Fibroblast of lung (primary cell): ENCODE data around the gene MATN1. TPM values are rescaled to one million over a fixed set of nuclear protein-coding genes. Genes with fewer than 3 reads are reported as not detected.

Experiments used
- DNase-seq, 2 donors: peaks; one replicate each; pipeline versions ENCODE4 v3.0.0 to v3.0.0-alpha.2; 2010; ENCODE audit warnings: low read depth in 2 of 2
- H2AFZ ChIP-seq: 2 replicates; pipeline ENCODE4 v1.5.1; 2012; ENCODE audit warnings: low read length, control low read depth, inconsistent platforms
- H3K27ac ChIP-seq: 2 replicates; pipeline ENCODE4 v1.5.1; 2011; ENCODE audit warnings: low read length, control low read depth; ENCODE audit not compliant: insufficient read depth
- H3K27me3 ChIP-seq: 2 replicates; pipeline ENCODE4 v1.5.1; 2011; ENCODE audit warnings: mild to moderate bottlenecking, low read length; ENCODE audit not compliant: control insufficient read depth, insufficient read depth
- H3K36me3 ChIP-seq: 2 replicates; pipeline ENCODE4 v1.5.1; 2011; ENCODE audit warnings: low read length; ENCODE audit not compliant: control insufficient read depth, insufficient read depth
- H3K4me1 ChIP-seq: 2 replicates; pipeline ENCODE4 v1.5.1; 2011; ENCODE audit warnings: low read length; ENCODE audit not compliant: control insufficient read depth, insufficient read depth; ENCODE audit errors: extremely low read depth
- H3K4me2 ChIP-seq: 2 replicates; pipeline ENCODE4 v1.5.1; 2011; ENCODE audit warnings: low read length, control low read depth; ENCODE audit not compliant: insufficient read depth; ENCODE audit errors: extremely low read depth
- H3K4me3 ChIP-seq, 4 experiments: fragments of 200-600 bp in 1 of 4; sonication (generic) in 1 of 4; replicated peaks in 1 of 4; 2 replicates each; pipeline ENCODE4 v1.5.1; 2011 to 2016; ENCODE audit warnings: low read length in 4 of 4, low read depth in 3 of 4, mild to moderate bottlenecking in 3 of 4, control low read depth in 2 of 4, inconsistent platforms in 1 of 4, mixed read lengths in 1 of 4; ENCODE audit not compliant: insufficient read depth in 1 of 4; ENCODE audit errors: control extremely low read depth in 1 of 4
- H3K79me2 ChIP-seq: 2 replicates; pipeline ENCODE4 v1.5.1; 2012; ENCODE audit warnings: mild to moderate bottlenecking, low read length, inconsistent platforms; ENCODE audit not compliant: control insufficient read depth, insufficient read depth
- H3K9ac ChIP-seq: 2 replicates; pipeline ENCODE4 v1.5.1; 2011; ENCODE audit warnings: mild to moderate bottlenecking, low read length, control low read depth; ENCODE audit not compliant: insufficient read depth
- H3K9me3 ChIP-seq: 2 replicates; pipeline ENCODE4 v1.5.1; 2012; ENCODE audit warnings: low read depth, low read length; ENCODE audit not compliant: control insufficient read depth, insufficient read depth
- H4K20me1 ChIP-seq: 2 replicates; pipeline ENCODE4 v1.5.1; 2011; ENCODE audit warnings: low read length; ENCODE audit not compliant: control insufficient read depth, insufficient read depth; ENCODE audit errors: extremely low read depth
- EZH2 ChIP-seq: IDR thresholded peaks from 2 replicates; pipeline ENCODE4 v1.5.1; 2012; ENCODE audit warnings: low read length, control low read depth, mild to moderate bottlenecking; ENCODE audit errors: missing control alignments
- polyA plus RNA-seq, 2 donors: library from polyadenylated mRNA; depleted of rRNA in 1 of 2; stranded (reverse) in 1 of 2; unstranded in 1 of 2; fragments of >200 nt; gene quantifications; 2 replicates each; pipeline ENCODE4 v1.2.1, GENCODE V29; 2011 to 2012; ENCODE audit warnings: missing spikeins in 1 of 2
- total RNA-seq: library from RNA; depleted of rRNA; stranded (reverse); fragments of >200 nt; gene quantifications from 2 replicates; pipeline ENCODE4 v1.2.1, GENCODE V29; 2014
- TF ChIP-seq, protein P1 (sequence below), 2 donors: IDR thresholded peaks in 1 of 2; conservative IDR thresholded peaks in 1 of 2; 1 replicate in 1 of 2; 2 replicates in 1 of 2; pipeline ENCODE4 v1.5.1; 2011 to 2012; ENCODE audit warnings: low read length in 2 of 2, control low read depth in 1 of 2, inconsistent platforms in 1 of 2, low read depth in 1 of 2, mild to moderate bottlenecking in 1 of 2

The MATN1 gene
- total and polyA plus RNA-seq, 2 donors (not counting 1 experiment from before 2014, with no cell fraction given) = not detected

DNA sequence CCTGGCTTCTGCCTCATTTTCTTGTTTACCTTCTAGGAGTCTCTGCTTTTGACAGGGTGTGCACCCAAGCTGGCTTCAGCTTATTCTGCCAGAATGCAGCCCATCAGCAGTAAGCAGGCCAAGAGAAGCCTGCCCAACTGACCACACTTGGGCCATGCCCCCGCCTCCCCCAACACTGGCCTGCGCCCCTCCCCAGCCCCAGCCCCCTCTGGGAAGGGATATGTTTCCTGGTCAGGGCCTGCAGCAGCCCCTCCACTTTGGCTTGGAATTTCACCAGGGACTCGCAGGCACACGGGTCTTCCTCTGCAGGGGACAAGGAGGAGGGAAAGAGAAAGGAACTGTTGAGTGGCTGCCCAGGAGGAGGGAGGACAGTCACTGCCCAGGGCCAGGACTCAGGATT lies 9.4 kb downstream of the MATN1 start:
- Histone ChIP-seq H3K4me1 (no peaks in the 10 kb centered on the region), H3K9me3 (no peaks in the 10 kb centered on the region), H3K36me3 (no peaks in the 10 kb centered on the region), H3K4me3 (no peak overlapping the region), H3K27ac (no peak overlapping the region), H2AFZ (no peak overlapping the region), H4K20me1 (no peaks in the 10 kb centered on the region), H3K79me2 (no peaks in the 10 kb centered on the region), H3K4me2 (no peak overlapping the region), H3K27me3 (peaks cover 5% of the 10 kb centered on the region), H3K9ac (no peak overlapping the region)
- TF ChIP-seq, protein P1, sequence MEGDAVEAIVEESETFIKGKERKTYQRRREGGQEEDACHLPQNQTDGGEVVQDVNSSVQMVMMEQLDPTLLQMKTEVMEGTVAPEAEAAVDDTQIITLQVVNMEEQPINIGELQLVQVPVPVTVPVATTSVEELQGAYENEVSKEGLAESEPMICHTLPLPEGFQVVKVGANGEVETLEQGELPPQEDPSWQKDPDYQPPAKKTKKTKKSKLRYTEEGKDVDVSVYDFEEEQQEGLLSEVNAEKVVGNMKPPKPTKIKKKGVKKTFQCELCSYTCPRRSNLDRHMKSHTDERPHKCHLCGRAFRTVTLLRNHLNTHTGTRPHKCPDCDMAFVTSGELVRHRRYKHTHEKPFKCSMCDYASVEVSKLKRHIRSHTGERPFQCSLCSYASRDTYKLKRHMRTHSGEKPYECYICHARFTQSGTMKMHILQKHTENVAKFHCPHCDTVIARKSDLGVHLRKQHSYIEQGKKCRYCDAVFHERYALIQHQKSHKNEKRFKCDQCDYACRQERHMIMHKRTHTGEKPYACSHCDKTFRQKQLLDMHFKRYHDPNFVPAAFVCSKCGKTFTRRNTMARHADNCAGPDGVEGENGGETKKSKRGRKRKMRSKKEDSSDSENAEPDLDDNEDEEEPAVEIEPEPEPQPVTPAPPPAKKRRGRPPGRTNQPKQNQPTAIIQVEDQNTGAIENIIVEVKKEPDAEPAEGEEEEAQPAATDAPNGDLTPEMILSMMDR (conservative IDR thresholded peaks at IDR 0.05 in 1 of 2, IDR thresholded peaks at IDR 0.05 in 1 of 2; ENCODE audit: low read depth in 1 of 2, low read length in 2 of 2) = no peak
- TF ChIP-seq EZH2 = no peak
- DNase-seq = no peak

DNA sequence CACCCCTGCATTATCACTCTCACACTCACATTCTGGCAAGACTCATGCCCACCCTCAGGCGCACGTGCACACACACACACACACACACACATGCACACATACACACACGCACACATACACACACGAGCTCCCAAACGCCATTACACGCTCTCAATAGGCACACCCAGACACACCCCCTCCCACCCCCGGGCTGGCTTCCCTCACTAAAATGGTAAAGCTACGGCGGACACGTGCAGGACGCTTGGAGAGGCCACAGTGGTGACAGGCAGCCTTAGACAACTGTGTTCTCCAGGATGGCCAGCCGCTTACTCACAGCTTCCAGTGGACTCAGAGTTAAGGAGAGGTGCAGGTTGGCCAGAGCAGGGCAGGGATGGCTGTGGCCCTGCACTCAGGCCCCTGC lies 10.1 kb downstream of the MATN1 start:
- TF ChIP-seq, protein P1 (conservative IDR thresholded peaks at IDR 0.05 in 1 of 2, IDR thresholded peaks at IDR 0.05 in 1 of 2; ENCODE audit: low read depth in 1 of 2, low read length in 2 of 2) = no peak
- TF ChIP-seq EZH2 = no peak
- Histone ChIP-seq H3K27ac (no peak overlapping the region), H3K4me3 (no peak overlapping the region), H3K9ac (no peak overlapping the region), H3K27me3 (peaks cover 5% of the 10 kb centered on the region), H3K4me1 (no peaks in the 10 kb centered on the region), H2AFZ (no peak overlapping the region), H3K36me3 (no peaks in the 10 kb centered on the region), H3K4me2 (no peak overlapping the region), H4K20me1 (no peaks in the 10 kb centered on the region), H3K9me3 (no peaks in the 10 kb centered on the region), H3K79me2 (no peaks in the 10 kb centered on the region)
- DNase-seq = peak; percentile 19 to 33

DNA sequence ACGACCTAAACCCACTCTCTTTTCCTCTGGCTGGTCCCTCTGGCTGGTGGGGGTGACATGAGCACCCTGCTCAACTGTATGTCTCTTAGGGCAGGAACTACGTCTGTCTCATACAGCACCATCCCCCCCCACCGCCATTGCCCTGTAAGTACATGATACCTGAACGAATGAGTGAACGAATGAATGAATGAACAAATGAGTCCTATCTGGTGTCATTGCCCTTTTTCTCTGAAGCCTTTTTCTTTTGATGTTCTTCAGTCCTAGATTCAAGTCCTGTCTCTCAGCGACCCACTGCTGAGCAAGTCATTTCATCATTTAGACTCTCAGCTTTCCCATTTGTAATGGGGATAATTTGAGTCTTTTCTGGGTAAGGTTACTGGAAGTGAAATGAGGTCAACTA lies 10.8 kb downstream of the MATN1 start:
- Histone ChIP-seq H3K27me3 (peaks cover 5% of the 10 kb centered on the region), H4K20me1 (no peaks in the 10 kb centered on the region), H3K27ac (no peak overlapping the region), H3K9me3 (no peaks in the 10 kb centered on the region), H3K4me1 (no peaks in the 10 kb centered on the region), H3K4me2 (no peak overlapping the region), H2AFZ (no peak overlapping the region), H3K4me3 (no peak overlapping the region), H3K36me3 (no peaks in the 10 kb centered on the region), H3K79me2 (no peaks in the 10 kb centered on the region), H3K9ac (no peak overlapping the region)
- TF ChIP-seq, protein P1 (conservative IDR thresholded peaks at IDR 0.05 in 1 of 2, IDR thresholded peaks at IDR 0.05 in 1 of 2; ENCODE audit: low read depth in 1 of 2, low read length in 2 of 2) = no peak
- no peak for TF ChIP-seq EZH2
- DNase-seq = no peak
